ENCODE measurements around the gene C16orf54.

DNA sequence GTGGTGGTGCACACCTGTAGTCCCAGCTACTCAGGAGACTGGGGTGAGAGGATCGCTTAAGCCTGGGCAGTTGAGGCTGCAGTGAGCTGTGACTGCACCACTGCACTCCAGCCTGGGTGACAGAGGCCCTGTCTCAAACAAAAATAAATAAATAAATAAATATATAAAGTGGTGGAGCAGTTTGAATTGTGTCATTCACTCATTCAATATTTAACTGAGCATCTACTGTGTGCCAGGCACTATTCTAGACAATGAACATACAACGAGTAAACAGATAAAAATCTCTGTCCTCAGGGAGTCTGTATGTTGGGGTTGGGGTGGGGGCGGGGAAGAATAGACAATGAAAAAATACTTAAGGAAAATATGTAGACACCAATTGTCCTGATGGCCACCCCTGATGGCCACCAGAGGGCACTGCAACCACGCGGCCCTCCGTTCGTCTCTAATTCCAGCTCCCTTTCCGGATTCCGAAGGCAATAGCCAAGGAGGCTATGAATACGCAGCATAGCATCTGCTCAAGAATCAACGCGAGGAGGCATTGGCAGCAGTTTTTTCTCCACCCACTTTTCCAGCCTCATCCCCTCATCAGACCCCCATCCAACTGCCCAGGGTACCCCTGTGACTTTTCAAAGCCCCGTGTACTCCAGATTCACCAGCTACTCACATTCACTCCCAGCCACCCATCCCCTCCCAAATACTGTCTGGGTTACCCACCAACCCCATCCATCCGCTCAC, 45.4 kb downstream of the C16orf54 start:
- TF ChIP-seq, protein P1, sequence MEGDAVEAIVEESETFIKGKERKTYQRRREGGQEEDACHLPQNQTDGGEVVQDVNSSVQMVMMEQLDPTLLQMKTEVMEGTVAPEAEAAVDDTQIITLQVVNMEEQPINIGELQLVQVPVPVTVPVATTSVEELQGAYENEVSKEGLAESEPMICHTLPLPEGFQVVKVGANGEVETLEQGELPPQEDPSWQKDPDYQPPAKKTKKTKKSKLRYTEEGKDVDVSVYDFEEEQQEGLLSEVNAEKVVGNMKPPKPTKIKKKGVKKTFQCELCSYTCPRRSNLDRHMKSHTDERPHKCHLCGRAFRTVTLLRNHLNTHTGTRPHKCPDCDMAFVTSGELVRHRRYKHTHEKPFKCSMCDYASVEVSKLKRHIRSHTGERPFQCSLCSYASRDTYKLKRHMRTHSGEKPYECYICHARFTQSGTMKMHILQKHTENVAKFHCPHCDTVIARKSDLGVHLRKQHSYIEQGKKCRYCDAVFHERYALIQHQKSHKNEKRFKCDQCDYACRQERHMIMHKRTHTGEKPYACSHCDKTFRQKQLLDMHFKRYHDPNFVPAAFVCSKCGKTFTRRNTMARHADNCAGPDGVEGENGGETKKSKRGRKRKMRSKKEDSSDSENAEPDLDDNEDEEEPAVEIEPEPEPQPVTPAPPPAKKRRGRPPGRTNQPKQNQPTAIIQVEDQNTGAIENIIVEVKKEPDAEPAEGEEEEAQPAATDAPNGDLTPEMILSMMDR (IDR thresholded peaks at IDR 0.05): peak; percentile 79 to 89 (median 84)
- no peak for TF ChIP-seq POLR2A (IDR thresholded peaks at IDR 0.05)
